Smooth muscle cell (in vitro differentiated cells): ENCODE results near the gene APOL2. TPM values are rescaled to one million over a fixed set of nuclear protein-coding genes. Genes with fewer than 3 reads are reported as not detected.
A peak's percentile ranks its signal among the peaks of the same experiment; 100 is the strongest.

Source experiments
- DNase-seq: peaks from one replicate; lab custom pipeline; 2025; ENCODE audit not compliant: unreplicated experiment; lab: John Stamatoyannopoulos, UW
- H2AFZ ChIP-seq: fragments of 200-600 bp; sonication (generic); 2 replicates; pipeline ENCODE4 v1.6.0; 2016; ENCODE audit warnings: antibody characterized with exemption, low read depth, mild to moderate bottlenecking
- H3F3A ChIP-seq: fragments of 200-600 bp; sonication (generic); 2 replicates; pipeline ENCODE4 v1.6.0; 2017; ENCODE audit warnings: antibody characterized with exemption, low read depth
- H3K27ac ChIP-seq: fragments of 200-600 bp; sonication (generic); 2 replicates; pipeline ENCODE4 v1.5.1; 2016; ENCODE audit warnings: low read depth, mild to moderate bottlenecking
- H3K27me3 ChIP-seq: fragments of 200-600 bp; sonication (generic); 2 replicates; pipeline ENCODE4 v1.6.1; 2016; ENCODE audit warnings: low read depth, mild to moderate bottlenecking
- H3K36me3 ChIP-seq: fragments of 200-600 bp; sonication (generic); 2 replicates; pipeline ENCODE4 v1.5.1; 2016; ENCODE audit warnings: low read depth
- H3K4me1 ChIP-seq: fragments of 200-600 bp; sonication (generic); 2 replicates; pipeline ENCODE4 v1.5.1; 2016; ENCODE audit warnings: low read depth
- H3K4me2 ChIP-seq: fragments of 200-600 bp; sonication (generic); 2 replicates; pipeline ENCODE4 v1.6.0; 2016; ENCODE audit warnings: mild to moderate bottlenecking
- H3K4me3 ChIP-seq: fragments of 200-600 bp; sonication (generic); 2 replicates; pipeline ENCODE4 v1.5.1; 2016; ENCODE audit warnings: mild to moderate bottlenecking
- H3K79me2 ChIP-seq: fragments of 200-600 bp; sonication (generic); 2 replicates; pipeline ENCODE4 v1.6.0; 2016; ENCODE audit warnings: low read depth, mild to moderate bottlenecking
- H3K9ac ChIP-seq: fragments of 200-600 bp; sonication (generic); 2 replicates; pipeline ENCODE4 v1.6.0; 2016; ENCODE audit warnings: low read depth
- H3K9me3 ChIP-seq: fragments of 200-600 bp; sonication (generic); replicated peaks from 2 replicates; pipeline ENCODE4 v1.5.1; 2016; ENCODE audit warnings: low read depth
- H4K20me1 ChIP-seq: fragments of 200-600 bp; sonication (generic); 2 replicates; pipeline ENCODE4 v1.6.0; 2016; ENCODE audit warnings: low read depth
- WGBS: methylation state at CpG from one replicate; pipeline ENCODE4 v1.1.7; 2016; ENCODE audit warnings: low lambda C conversion rate; 5-methylcytosine and 5-hydroxymethylcytosine counted together
- polyA plus RNA-seq: library from polyadenylated mRNA; unstranded; fragments of >200 nt; fragmentation: Nextera tagmentation; extraction: Ambion mirVana; gene quantifications from 2 replicates; pipeline ENCODE4 v1.2.1, GENCODE V29; 2016
- total RNA-seq: library from RNA; depleted of rRNA; stranded (reverse); fragments of >200 nt; gene quantifications from 2 replicates; pipeline ENCODE4 v1.2.3, GENCODE V29; 2014
- TF ChIP-seq, protein P1 (sequence below): fragments of 200-600 bp; sonication (generic); IDR thresholded peaks from 2 replicates; pipeline ENCODE4 v1.5.1; 2017; ENCODE audit warnings: borderline replicate concordance, mild to moderate bottlenecking, antibody characterized with exemption; ENCODE audit not compliant: insufficient read depth, poor library complexity, severe bottlenecking

APOL2 gene
- total and polyA plus RNA-seq, 2 experiments from 2014 or later = 8.0 to 14.7 TPM

DNA sequence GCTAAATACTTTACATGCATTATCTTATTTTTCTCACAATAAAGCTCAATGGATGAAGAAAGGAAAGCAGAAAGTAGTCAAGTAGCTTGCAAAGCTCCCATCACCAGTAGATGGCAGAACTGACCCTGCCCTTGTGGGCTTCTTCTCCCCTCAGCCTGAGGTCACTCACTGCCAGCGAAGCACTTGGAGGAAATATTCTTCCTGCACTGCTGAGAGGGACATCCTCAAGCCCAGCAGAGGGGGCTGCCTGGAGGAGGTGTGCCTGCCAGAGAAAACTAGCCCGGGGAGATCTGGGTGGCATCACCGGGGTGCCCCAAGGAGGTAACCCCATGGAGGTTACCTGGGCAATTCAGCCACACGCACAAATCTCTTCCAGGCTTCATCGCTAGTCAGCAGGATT is 44.4 kb downstream of the APOL2 start:
- TF ChIP-seq, protein P1, sequence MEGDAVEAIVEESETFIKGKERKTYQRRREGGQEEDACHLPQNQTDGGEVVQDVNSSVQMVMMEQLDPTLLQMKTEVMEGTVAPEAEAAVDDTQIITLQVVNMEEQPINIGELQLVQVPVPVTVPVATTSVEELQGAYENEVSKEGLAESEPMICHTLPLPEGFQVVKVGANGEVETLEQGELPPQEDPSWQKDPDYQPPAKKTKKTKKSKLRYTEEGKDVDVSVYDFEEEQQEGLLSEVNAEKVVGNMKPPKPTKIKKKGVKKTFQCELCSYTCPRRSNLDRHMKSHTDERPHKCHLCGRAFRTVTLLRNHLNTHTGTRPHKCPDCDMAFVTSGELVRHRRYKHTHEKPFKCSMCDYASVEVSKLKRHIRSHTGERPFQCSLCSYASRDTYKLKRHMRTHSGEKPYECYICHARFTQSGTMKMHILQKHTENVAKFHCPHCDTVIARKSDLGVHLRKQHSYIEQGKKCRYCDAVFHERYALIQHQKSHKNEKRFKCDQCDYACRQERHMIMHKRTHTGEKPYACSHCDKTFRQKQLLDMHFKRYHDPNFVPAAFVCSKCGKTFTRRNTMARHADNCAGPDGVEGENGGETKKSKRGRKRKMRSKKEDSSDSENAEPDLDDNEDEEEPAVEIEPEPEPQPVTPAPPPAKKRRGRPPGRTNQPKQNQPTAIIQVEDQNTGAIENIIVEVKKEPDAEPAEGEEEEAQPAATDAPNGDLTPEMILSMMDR = peak; percentile 75
- Histone ChIP-seq H3K4me3 (no peak overlapping the region), H3K4me2 (no peak overlapping the region), H2AFZ (no peak overlapping the region), H3K4me1 (peaks cover 25% of the 10 kb centered on the region), H3K27ac (no peak overlapping the region), H4K20me1 (no peaks in the 10 kb centered on the region), H3F3A (peaks cover 4% of the 10 kb centered on the region), H3K9me3 (no peaks in the 10 kb centered on the region), H3K36me3 (no peaks in the 10 kb centered on the region), H3K9ac (no peak overlapping the region), H3K79me2 (no peaks in the 10 kb centered on the region), H3K27me3 (no peaks in the 10 kb centered on the region)
- 45% methylated on average over 5 of the region's 5 CpGs for WGBS
- peak; percentile 14 for DNase-seq

DNA sequence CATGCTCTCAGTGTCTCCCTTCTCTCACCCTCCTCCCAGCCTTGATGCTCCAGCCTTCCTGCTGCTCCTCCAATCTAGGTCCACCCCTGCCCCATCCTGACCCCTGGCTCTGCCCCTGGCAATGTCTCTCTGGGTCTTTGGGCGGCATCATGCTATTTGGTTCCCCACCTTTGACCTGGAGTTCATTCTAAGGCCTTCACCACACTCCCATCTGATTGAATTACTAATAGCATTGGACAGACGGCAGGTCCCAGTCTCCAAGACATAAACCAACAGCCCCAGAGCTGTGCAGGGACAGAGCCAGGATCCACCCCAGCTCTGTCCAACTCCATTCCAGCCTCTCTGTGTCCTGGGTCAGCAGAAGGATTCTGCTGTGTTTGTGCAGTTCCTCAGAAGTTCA is 44.9 kb downstream of the APOL2 start:
- Histone ChIP-seq H3K4me2 (no peak overlapping the region), H3K9ac (no peak overlapping the region), H2AFZ (no peak overlapping the region), H3K27ac (no peak overlapping the region), H3K4me3 (no peak overlapping the region), H3K79me2 (no peaks in the 10 kb centered on the region), H3F3A (peaks cover 4% of the 10 kb centered on the region), H3K9me3 (no peaks in the 10 kb centered on the region), H3K36me3 (no peaks in the 10 kb centered on the region), H4K20me1 (no peaks in the 10 kb centered on the region), H3K27me3 (no peaks in the 10 kb centered on the region), H3K4me1 (peaks cover 25% of the 10 kb centered on the region)
- no peak for DNase-seq
- 89% methylated on average over 2 of the region's 2 CpGs for WGBS
- TF ChIP-seq, protein P1 = no peak

DNA sequence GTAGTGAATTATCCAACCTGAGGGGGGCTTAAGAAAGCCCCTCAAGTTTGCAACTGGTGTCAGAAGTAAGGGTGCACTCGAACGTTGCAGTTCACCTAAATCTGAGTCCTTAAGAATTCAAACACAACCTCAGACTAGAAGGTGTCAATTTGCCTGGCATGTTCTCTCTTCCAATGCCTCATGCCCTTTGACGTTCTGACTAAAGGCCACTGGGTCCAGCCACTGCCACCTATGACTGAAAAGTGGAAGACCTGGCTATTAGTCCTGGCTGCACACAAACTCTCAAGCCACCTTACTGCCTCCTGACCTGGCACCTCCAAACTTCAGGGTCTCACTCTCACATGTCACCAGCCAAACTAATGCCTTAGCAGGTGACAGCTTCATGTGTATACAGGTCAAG is 45.8 kb downstream of the APOL2 start:
- WGBS = 84% methylated on average over 3 of the region's 3 CpGs
- Histone ChIP-seq H4K20me1 (no peaks in the 10 kb centered on the region), H3K9me3 (no peaks in the 10 kb centered on the region), H3K36me3 (no peaks in the 10 kb centered on the region), H3K9ac (no peak overlapping the region), H2AFZ (no peak overlapping the region), H3K79me2 (no peaks in the 10 kb centered on the region), H3K27ac (no peak overlapping the region), H3K4me2 (no peak overlapping the region), H3K27me3 (no peaks in the 10 kb centered on the region), H3K4me1 (peaks cover 25% of the 10 kb centered on the region), H3F3A (peaks cover 4% of the 10 kb centered on the region), H3K4me3 (no peak overlapping the region)
- no peak for DNase-seq
- TF ChIP-seq, protein P1 = no peak

DNA sequence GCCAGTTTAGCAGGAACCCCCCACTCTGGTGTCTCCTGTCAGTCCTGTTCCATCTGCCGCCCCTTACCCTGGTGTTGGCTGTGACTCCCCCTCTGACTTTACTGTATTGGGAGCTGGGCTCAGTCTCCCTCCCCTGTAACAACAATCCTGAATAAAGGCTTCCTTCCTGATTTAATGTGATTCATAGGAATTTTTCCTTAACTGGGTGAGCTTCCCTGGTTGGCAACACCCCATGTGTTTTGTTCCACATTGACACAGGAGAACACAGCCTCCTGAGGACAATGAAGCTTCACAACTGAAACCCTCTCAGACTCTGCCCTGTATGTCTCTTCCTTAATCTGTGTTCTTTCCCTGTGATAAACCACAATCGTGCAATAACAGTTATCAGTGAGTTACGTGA is 46.2 kb downstream of the APOL2 start:
- WGBS = 93% methylated on average over 3 of the region's 3 CpGs
- no peak overlapping the region for H3K4me3 ChIP-seq
- no peaks in the 10 kb centered on the region for H3K79me2 ChIP-seq
- TF ChIP-seq, protein P1 = no peak
- peaks cover 24% of the 10 kb centered on the region for H3K4me1 ChIP-seq
- no peaks in the 10 kb centered on the region for H3K9me3 ChIP-seq
- H3K9ac ChIP-seq = no peak overlapping the region
- peaks cover 4% of the 10 kb centered on the region for H3F3A ChIP-seq
- no peaks in the 10 kb centered on the region for H3K27me3 ChIP-seq
- H3K4me2 ChIP-seq = no peak overlapping the region
- H2AFZ ChIP-seq = no peak overlapping the region
- no peak overlapping the region for H3K27ac ChIP-seq
- no peaks in the 10 kb centered on the region for H3K36me3 ChIP-seq
- DNase-seq = no peak
- no peaks in the 10 kb centered on the region for H4K20me1 ChIP-seq
